ENCODE data around the gene PDPK1.
"Not testable (repeated sequence)": the region's sequence is repeated elsewhere in the genome, so short reads cannot be mapped to it uniquely, and the experiment has no call there.

Gene PDPK1

DNA sequence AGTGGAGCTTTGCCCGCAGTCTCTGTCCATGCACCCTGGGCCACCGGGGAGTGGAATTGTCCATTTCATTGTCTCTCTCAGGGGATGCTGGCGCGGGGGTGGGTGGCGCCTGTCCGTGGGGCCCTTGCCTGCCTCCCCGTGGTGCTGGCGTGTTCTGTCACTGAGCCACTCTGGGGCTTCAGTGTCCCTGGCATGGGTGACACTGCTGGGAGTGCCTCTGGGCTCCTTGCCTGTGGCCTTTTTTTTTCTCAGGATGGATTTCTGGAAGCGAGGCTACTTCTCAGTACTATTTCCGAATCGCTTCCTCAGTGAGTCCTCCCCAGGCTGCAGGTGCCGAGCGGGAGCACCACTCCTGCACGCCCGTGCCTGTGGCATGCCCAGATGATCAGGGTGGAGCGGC lies 55.0 kb downstream of the PDPK1 start:
- no peak for DNase-seq

DNA sequence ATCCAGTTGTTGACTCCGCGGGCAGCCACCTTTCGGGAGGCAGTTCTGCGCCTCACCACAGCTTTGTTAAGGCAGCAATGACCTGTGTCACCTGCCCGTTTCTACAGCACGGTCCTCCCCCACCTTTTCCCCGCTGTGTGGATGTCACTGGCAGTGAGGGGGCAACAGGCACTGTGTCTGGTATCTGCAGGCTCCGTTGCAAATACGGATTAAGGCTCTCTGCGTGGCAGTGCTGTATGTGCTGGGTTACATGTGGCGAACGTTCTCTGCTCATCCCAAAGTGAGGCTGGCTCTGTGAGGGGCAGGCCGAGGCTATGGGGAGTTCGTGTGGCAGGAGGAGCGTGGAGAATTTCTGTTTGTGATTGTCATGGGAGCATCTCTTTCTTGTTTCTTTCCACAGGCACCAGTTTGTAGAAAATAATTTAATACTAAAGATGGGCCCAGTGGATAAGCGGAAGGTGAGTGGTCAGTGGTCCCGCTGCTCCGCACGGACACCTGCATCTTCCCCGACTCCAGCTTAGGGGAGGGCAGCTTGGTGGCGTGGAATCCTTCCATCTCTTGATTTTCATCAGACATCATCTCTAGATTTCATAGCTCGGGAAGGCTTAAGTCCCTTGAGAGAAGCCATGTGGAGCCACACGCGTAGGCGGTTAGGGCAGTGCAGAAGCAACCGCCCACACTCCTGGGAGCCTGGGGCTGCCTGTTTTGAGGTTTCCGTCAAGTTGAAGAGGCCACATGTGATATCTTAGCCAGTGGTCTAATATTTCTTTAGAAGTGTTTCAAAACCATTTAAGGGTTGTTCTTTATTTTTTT lies 57.8 kb downstream of the PDPK1 start:
- DNase-seq: no peak

DNA sequence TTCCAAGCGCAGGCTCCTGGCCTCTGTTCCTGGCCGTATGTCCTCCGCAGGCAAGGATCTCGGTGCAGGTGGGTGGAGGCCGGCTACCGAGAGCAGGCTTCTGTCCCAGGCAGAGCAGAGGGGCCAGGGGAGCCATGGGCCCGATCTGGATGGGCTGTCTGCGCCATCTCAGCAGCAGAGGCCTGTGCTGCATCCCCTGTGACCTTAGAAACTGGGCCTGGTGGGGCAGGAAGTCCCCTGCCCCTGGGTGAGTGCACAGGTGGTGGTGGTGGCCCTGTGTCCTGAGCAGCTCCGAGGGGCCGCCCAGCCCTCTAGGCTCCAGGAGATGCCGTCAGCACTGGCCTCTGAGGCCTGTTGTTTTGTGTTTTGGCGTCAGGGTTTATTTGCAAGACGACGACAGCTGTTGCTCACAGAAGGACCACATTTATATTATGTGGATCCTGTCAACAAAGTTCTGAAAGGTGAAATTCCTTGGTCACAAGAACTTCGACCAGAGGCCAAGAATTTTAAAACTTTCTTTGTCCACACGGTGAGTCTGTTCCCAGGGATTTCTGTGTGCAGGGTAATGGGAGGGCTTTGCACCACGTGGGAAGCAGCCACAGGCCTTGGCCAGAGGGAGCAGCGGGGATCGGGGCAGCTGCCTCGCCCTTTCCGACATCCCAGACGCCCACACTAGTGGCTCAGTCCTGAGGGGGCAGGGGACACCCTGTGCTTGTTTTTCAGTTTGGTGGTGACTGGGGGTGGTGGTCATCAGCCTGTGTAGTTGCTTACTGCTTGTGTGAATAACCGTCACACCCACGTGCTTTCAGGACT lies 59.1 kb downstream of the PDPK1 start:
- no peak for DNase-seq

DNA sequence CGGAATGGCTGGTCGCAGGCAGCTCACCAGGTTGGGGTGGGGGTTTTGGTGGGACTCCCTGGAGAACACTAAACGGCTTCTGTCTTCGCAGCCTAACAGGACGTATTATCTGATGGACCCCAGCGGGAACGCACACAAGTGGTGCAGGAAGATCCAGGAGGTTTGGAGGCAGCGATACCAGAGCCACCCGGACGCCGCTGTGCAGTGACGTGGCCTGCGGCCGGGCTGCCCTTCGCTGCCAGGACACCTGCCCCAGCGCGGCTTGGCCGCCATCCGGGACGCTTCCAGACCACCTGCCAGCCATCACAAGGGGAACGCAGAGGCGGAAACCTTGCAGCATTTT lies 59.7 kb downstream of the PDPK1 start:
- DNase-seq: no peak

DNA sequence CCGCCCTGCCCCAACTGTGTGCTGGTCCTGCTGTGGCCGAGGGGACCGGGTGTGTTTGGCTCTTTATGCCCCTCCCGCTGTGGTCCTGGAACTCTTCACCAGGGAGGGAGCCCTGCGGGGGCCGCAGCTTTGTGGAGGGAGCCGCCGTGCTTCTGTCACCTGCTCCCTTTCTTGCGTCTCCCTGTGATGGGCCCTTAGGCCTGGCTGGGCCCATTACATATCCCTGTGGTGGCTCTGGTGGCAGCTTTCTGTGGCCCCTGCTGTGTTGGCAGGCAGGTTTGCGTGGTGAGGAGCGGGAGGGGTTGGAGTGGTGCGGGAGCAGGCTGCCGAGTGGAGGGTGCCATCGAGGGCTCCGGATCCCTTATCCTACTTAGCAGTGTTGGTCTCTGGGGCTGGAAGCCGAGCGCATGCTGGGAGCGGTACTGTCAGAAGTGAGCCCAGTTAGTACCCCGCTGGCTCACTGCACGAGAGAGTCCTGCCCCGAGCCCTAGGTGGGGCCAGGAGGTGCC lies 60.4 kb downstream of the PDPK1 start:
- DNase-seq: no peak

DNA sequence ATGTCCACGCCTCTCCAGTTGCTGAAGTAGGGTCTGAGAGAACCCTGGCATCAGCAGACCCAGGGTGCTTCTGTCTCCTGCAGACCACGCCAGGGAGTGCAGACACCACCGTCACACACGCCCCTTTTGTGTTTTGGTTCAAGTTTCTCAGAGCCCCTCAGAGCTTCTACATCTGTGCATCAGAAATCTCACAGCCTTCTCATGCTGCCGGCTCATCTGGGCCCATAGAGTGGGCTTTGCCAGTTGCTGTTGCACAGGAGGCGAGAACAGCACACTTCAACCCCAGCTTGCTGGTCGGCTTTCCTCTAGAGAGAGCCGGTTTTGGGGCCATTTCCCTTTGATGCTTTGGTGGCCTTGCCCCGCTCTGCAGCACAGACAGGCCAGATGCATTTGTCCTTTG lies 60.9 kb downstream of the PDPK1 start:
- no peak for DNase-seq

DNA sequence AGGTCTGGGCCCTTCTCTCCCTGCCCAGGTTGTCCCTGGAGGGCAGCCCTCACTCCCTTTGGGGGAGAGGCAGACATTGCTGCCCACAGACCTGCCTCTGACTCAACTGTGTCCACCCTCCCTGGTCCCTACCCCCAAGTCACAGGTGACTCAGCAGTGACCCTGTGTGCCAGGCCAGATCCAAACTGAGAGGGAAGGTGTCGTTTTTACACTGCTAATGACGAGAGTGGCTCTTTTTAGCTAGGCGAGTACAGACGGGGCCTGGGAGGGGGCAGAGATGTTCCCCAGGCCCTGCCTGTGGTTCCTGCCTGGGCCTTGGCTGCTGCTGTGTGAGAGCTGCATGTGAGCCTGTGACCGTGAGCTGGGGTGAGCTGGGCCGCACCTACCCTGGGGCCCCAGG lies 61.3 kb downstream of the PDPK1 start:
- not testable (repeated sequence) for DNase-seq

DNA sequence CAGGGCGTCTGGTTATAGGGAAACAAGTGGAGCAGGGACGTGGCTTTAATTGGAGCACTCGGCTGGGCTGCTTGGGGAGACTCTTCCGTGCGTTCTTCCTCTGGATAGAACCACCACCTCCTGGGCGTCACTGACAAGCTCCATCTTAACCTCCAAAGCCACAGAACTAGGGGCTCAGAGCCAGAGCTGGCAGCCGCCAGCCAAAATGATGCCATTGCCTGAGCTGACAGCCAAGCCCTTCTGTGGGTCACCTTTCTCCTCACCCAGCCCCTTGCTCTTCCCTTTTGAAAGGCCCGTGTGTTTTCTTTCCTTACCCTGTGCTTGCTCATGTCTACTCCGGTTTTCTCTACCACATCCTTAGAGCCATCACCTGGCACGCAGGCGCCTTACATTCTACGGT lies 62.0 kb downstream of the PDPK1 start:
- DNase-seq: not testable (repeated sequence)

DNA sequence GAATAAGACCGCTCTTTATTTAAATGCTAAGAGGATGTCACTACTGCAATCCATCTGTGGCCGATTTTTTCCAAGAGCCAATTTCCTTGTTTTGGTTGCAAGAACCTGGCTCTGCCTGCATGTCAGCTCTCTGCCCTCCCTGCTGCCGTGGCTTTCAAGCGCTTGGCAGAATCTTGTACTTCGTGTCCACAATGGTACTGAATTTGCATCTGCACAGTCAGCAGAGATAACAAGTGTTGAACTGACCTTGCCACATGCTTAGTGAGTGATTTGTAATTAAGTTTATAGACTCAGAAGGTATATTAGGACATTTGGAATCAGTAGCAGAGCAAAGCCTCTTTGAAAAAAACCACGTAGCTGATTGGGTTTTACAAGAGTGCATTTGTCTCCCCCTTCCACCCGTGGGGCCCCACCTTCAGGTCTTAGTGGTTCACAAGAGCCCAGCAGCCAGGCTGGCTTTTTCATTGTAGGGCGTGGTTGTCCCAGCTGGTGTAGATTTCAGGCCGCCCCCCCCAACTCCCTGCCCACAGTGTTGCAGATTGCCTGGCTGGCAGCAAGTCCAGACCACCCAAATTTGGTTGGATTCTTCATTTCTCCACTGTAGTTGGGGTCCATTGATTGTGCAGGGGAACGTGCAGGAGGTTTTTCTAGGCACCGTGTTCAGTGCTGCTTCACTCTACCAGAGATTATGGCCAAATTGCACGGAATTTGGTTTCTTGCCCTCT lies 63.6 kb downstream of the PDPK1 start:
- DNase-seq: not testable (repeated sequence)

DNA sequence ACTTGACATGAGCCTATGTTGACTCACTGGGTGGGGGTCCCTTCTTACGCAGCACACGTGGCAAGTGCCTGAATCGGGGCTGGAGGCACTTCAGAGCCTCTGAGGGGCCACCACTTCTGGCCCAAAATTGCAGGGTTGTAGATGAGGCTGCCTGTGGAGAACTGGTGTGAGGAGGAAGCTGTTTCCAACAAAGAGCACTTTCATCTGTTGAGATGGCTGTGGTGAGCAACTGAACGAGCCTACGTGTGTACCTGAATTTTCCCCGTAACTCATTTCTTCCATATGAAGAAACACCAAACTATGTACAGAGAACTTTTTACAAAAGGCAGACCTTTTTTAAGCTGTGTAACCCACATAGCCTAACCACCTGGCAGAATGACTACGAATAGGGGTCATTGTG lies 64.4 kb downstream of the PDPK1 start:
- not testable (repeated sequence) for DNase-seq

DNA sequence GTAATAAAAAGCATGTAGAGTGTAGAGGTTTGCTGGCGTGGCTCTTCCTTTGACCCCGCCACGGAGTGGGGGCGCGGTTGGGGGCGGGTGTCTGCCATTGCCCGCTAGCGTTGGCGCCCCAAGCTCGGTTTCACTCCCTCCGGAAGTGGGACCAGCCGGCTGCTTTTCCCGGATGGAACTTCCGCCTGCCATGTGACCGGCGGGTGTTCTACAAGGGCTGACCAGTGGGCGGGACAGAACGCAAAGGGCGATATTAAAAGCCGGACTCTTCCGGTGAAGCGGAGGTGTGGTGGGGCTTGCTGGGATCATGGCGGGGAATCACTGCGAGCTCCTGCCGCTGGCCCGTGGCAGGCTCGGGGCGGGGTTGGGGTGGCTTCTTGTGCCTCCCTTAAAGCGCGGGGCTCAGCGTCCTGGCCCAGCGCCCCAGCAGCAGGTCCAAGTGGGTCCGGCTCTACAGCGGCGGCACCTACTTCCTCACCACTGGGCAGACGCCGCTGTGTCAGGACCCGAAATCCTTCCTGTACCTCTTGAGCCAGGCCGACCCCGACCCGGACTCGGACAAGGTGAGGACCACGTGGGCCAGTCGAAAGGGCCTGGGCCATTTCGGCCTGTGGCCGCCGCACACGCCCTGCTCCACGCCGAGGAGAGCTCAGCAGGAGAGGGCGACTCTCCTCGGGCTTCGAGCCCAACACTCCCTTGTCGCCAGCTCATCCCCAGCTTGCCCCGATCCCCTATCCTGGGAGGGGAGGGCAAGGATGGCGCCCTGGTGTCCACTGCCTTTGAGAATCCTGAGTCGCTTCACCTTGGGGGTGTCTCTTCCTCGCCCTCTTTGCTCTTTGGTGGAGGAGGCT lies 65.6 kb downstream of the PDPK1 start:
- peak; percentile 42 for DNase-seq

DNA sequence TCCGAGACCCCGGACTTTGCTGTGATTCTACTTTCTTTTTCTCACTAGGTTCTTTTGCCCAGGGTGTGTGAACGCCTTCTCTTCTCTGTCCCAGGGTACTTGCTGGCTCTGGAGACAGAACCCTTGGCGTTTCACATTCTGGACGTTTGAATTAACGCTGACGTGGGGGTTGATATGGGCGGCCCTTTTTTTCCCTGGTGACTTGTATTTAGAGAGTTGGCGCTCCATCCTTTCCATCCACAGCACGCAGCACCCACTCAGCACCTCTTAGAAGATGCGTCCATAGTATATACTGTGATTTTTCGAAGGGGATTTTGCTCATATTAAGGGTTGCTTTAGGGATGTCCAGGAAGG lies 66.2 kb downstream of the PDPK1 start:
- not testable (repeated sequence) for DNase-seq

DNA sequence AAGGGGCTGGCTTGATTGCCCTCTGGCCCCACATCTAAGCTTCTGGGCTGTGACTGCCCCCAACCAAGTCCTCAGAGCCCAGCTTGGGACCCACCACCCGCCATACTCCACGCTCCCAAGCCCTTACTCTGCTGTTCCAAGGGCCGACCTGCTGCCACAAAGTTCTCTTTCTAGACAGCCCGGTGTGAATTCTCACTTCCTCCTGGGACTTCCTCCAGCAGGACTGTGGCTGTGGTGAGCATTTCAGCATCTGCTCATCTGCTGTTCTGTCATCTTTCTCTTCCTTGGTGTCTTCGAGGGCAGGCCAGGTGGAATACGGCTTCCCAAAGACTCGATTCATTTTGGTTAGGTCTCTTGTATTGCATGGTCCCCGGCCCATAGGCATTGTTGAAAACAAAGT lies 69.0 kb downstream of the PDPK1 start:
- DNase-seq: not testable (repeated sequence)

DNA sequence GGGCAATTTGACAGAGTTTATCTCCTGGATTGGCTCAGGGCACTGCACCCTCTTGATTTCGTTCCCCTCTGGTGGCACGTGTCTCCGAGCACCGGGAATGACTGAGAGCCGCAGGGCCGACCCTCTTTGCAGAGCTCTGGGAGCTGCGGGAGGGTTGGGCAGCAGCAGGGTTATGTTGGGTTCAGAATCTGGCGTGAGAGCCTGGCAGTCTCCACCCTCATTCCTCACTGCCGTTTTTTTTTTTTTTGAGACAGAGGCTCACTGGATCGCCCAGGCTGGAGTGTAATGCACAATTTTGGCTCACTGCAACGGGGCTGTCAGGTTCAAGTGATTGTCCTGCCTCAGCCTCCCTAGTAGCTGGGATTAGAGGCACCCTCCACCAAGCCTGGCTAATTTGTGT lies 71.5 kb downstream of the PDPK1 start:
- DNase-seq: not testable (repeated sequence)

DNA sequence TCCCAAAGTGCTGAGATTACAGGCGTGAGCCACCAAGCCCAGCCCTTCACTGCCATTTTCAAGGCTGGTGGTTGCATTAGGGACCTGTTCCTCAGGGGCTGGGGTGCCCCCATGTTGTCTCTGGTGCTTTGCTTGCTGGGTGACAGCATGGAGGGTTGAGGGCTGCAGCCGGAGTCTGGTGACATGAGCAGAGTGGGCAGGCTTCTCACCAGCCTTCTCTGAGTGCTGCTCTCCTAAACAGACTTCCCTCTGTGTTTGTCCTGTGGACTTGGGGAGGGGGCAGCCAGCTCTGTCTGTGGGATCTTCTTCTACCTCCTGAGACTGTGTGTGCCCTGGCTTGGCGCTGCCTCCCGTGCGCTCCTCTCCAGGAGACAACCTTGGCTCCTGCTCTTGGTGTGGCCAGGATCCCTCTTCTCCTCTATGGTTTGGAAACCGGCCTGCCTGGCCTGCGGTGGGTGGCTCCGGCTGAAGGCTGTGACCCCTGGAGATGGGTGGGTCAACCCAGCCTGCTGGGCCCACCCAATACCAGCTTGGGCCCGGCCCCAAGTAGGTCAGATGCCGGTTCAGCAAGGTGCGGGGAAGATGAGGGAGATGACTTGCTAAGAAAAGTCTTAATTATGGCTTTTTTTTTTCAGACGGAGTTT lies 72.1 kb downstream of the PDPK1 start:
- no peak for DNase-seq

DNA sequence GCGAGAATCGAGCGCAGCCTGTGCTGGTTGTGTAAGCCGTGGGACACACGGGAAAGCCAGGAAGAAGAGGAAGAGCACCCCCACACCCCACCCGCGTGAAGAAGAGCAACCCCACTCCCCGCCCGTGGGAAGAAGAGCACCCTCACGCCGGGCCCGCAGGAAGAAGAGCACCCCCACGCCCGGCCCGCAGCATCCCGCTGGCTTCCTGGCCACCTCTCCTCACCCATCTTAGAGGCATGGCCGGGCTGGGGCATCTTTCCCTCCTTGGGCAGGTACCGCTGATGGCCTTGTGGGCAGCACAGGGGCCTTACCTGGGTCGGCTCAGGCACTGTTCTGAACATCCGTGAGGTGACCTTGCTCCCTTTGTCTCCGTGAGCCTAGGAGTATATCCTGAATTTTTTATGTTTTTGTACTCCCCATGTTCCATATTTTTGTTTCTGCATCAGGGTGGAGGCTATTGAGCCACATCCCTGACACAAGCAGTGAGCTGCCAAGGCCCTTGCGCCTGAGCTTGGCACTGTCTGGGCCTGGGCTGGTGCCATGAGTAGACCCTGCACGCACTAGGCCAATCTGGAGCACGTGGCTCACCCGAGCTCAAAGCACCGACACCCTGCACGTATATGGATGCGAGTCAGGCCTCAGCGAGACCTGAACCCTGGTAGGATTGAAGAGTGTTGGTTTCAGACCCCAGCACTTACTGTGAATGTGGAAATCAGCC lies 73.1 kb downstream of the PDPK1 start:
- no peak for DNase-seq

DNA sequence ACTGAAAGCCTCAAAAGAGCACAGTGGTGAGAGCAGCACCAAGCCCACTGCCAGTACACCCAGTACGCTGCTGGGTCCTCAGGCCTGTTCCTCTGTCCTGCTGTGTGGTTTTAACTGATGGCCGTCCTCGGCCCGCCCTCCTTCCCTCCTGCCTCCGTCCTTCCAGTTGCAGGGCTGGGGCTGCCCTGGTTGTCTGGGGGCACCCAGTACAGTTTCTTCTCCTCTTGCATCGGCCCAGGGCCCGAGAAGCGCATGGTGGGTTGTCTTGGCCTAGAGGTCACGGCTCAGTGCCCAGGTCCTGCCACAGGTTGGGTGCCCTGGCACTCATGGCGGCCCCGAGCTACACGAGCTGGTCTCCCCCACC lies 73.7 kb downstream of the PDPK1 start:
- DNase-seq: no peak

DNA sequence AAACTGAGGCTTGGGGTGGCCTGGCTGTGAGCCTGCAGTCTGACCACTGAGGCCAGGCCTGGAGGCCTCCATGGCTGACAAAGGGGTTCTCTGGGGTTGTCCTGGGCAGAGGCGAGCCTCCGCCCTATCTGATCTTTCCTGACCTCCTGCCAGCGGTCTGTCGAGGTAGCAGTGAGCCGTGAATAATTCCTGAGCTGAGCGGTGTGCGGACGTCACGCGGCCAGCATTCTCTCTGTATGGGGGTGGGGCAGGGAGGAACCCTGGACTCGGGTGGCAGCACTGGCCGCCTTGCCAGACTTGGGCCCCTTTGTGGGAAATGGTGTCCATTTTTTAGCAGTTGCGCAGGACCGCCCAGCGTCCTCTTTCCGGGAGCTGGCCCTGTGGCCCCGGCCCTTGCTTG lies 74.1 kb downstream of the PDPK1 start:
- DNase-seq: not testable (repeated sequence)

DNA sequence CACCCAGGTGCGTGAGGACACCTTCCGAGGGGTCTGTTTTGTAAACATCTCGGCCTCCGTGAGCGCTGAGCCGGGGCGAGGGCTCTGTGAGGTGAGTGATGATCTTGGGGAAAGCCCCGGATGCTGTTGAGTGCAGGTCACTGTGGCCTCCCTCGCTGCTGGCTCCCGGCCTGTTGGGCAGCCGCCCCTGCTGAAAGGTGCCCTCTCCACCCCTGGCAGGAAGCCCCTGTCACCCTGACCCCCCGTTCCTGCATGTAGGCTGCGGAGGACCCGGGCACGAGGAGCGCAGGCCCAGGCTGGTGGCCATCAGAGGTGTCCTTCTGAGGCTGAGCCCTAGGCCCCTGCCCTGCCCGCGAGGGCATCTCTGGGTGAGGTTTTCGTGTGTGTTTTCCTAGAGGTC lies 75.4 kb downstream of the PDPK1 start:
- DNase-seq: not testable (repeated sequence)

DNA sequence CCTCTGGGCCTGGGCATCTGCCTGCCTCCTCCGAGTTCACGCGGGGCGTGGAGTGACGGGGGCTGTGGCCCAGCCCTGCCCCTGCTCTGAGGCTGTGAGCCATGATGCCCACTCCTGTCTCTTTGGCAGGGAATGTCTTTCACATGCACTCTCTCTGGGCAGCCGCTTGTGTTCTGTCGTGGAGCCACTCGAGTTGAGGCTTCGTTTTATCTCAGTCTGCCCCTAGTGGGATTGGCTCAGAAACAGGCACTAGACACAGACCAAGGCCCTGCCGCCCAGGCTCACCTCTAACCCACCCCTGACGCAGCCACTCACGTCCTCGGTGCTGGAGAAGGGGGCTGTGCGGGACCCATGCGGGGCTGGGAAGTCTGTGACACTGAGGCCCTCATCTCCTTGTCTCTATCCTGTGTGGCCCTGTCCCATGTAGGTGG lies 77.0 kb downstream of the PDPK1 start:
- DNase-seq: no peak

DNA sequence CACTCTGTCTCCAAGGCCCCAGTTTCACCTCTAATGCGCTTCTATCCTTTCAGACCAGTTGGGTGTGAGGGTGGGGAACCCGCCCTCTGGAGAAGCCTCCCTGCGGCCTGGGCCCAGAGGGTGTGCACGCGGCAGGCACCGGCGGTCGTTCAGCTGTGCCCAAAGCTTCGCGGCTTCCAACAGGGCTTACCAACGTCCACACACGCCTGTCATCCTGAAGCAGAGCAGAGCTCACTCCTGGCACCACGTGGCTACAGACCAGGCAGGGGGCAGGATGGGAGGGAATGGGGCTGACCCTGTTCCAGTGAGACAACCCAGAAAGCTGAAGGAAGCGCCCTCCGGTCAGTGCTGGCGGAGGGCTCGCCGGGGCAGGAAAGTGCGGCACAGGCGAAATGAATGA lies 81.1 kb downstream of the PDPK1 start:
- not testable (repeated sequence) for DNase-seq

Measured in activated gamma-delta T cell (primary cell).